Forelimb muscle (tissue), 1 donor: ENCODE data around the gene CARD11. TPM values are rescaled to one million over a fixed set of nuclear protein-coding genes. Genes with fewer than 3 reads are reported as not detected.

Source experiments
- DNase-seq: peaks from one replicate; pipeline ENCODE4 v3.0.0-alpha.2; 2013; ENCODE audit warnings: low read depth
- polyA plus RNA-seq: library from polyadenylated mRNA; unstranded; fragments of 120-200 nt; gene quantifications from one replicate; pipeline ENCODE4 v1.2.1, GENCODE V29; 2013; ENCODE audit not compliant: insufficient read length

CARD11 gene
- polyA plus RNA-seq, 1 donor = 0.67 TPM

DNA sequence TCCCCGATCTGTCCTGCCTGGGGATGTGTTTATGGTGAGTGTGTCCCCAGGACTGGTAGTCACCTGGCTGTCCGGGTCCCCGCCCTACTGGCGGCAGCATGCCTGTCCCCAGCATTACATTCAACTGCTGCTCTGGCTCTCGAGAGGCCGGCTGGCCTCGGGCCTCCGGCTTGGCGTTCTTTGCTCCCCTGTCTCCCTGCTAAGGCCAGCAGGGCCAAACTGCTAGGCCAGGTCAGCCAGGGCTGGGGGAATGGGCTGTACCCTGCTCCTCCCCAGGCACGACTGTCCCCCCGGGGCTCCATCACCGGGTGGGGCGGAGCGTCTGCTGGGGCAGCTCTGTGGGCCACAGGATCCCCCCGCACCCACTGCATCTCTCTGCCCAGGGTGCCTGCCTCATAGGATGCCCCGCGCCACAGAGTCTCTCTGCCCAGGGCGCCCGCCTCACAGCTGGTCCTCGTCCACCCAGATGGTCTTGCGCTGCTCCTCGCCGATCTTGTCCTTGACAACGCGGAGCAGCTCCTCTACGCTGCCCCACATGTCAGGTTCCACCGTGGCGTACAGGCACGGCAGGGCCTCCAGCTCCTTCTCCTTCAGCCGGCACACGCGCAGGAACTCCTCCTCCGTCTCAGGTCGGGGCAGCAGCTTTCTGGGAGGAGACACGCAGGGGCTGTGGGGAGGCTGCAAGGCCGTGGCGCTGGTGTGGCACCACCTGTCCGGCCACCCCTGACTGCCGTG is 137.3 kb downstream of the CARD11 start:
- DNase-seq = no peak

DNA sequence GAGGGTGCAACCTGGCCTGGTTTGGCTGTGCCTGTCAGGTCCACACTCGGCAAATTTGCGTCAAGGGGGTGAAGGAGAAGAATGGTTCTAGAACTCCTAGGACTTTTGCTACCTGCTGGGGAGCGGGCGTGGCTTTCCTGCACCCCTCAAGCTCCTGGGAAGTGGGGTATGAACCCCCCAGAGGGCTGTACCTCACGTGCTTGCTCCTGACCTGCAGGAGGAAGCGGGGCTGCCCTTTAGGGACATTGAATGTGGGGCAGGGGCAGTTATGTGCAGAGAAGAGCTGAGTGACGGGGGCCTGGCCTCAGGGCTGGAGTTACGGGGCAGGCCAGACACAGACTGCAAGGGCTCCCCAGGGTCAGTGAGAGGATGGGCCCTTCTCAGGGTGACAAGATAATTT is 138.2 kb downstream of the CARD11 start:
- no peak for DNase-seq

DNA sequence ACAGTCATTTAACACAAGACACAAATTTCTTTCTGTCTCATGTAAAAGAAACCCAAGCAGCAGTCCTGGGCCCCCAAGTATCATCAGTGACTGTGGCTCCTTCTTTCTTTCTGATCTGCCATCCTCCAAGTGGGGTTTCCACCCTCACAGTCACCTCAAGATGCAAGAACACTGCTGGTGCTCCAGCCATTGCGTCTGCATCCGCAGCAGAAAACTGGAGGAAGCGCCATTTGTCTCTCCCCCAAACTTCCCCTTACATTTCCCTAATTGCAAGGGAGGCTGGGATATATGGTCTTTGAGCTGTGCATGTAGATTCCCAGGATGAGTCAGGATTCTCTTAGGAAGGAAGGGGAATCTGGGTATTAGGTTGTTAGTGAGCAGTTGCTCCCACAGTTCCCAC is 138.6 kb downstream of the CARD11 start:
- DNase-seq = no peak

DNA sequence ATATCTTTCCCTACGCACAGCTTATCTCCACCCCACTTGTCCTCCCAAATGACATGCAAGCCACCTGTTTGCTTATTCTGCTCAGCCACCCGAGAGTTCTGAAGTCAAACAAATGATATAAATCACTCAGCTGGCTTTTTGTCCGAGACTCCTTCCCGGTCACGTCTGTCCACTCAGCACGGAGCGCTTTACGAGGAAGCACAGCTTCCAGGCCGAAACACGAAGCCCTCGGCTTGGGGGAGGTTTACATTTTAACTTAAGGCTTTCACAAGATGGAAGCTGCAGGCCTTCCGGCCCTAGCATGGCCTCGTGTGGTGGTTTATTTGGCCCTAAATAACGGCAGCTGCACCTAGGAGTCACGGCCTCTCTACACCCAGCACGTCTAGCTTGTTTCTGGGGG is 139.5 kb downstream of the CARD11 start:
- no peak for DNase-seq

DNA sequence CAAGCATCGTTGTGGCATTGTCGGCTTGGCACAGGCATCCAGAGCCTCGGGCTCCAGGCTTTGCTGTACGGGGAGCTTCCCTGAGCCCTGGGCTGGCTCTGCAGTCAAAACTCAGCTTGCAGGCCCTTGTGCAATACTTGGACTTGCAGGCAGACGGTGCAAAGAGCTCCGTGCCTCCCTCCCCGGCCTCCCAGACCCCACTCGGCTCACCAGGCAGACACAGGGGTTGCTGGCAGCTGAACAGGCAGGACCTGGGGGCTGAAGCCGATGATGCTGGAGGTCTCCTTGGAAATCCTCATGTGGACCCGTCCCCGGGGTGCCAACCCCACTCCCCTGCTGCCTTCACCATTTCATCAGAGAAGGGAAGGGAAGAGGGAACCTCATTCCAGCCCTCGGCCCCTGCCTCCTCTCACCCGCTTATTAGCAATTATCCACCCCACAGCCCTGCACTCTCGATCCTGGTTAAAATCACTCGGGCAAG is 139.9 kb downstream of the CARD11 start:
- no peak for DNase-seq

DNA sequence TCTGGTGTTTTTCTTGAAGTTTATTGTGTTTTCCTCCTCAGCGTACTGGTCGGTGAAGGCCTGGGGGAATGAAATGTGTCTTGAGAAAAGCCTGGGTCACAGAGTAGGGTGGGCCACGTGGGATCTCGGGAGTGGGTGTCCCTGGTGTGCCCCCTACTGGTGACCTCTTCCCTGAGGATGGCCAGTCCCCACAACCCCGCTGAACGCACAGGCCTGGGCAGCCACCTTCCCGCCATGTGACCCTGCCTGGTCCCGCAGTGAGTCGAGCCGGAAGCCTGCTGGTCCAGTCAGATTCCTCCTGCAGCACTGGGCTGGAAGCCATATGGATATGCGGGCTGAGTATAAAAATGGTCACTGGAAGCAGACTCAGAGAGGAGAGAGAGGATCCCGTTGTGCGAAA is 146.6 kb downstream of the CARD11 start:
- DNase-seq = no peak

DNA sequence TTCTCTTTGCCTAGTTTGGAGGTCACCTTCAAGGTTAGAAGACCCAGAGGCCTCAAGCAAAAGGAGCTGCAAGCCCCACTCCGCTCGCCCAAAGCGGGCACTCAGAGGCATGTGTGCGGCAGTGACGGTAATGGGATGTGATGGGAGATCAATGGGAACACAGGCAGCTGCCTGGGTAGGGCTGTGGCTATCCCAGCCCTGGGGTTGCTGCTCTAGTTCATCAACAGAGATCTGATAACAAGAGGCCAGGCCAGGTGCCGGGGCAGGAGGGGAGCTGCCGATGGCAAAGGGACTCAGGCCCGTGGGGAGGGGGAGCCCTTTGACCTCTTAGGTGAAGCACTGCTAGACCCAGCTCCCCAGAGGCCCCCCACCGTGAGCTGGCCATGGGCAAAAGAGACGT is 147.5 kb downstream of the CARD11 start:
- no peak for DNase-seq

DNA sequence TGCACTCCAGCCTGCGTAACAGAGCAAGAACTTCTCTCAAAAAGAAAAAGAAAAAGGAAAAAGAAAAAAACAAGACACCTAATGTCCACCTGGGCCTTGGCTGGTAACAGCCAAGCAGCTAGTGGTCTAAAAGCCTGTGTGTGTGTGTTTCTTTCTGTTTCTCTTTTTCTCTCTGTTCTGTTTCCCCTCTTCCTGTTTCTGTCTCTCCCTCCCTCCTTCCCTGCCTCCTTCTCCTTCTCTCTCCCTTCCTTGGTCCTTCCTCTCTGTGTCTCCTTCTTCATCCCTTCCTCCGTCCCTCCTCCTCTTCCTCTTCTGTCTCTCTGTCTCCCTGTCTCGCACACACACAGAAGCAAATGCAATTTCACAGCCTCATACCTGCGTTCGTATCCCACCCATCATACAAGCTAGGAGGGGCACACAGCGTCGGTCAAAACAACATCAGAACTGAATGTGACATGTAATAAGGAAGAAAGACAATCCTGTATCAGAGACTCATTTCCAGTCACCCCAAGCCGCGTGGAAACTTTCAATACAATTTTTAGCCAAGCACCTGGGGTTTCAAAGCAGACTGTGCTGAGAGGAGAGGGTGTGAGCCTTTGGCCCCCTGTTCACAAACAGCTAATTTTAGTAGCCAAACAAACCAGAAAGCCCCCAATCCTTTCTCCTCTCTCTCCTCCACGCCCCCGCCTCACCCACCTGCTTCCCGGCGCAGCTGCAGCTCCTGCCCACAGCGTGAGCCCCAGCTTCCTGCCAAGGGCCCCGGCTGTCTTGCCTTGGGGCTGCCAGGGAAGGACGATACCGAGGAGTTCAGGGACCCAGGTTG is 149.3 kb downstream of the CARD11 start:
- DNase-seq = no peak

DNA sequence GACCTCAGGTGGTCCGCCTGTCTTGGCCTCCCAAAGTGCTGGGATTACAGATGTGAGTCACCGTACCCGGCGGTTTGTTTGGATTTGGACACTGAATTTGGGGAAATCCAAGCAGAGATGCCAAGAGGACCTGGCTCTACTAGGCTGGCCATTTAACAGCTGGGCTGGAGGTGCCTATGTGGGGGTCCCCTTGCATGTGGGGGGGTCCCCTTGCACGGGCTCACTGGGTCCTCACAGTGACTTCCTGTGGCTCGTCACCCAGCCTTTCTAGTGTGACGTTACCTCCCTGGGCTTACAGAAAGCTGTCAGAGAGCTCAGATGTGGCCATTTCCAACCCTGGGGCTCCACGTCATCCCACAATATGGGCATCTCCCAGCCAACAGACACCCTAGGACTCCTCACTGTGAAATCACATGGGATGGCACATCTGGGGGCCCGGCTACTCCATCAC is 150.2 kb downstream of the CARD11 start:
- no peak for DNase-seq

DNA sequence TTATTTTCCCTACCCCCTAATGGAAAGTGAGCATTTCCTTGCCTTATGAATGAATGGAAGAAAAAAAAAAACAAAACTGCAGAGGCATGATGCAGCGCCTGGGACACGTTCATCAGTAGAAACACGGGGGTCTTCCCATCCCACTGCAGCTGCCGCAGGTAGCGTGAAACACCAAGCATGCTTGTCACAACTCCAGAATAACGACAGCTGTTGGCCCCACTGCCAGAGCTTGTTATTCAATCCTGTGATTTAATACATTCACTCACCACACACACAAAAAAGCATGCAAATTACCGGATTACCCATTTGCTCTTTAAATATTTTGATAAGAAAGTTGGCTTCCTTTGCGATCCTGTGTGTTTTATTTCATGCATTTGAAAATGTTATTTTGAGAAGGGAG is 151.1 kb downstream of the CARD11 start:
- DNase-seq = no peak

DNA sequence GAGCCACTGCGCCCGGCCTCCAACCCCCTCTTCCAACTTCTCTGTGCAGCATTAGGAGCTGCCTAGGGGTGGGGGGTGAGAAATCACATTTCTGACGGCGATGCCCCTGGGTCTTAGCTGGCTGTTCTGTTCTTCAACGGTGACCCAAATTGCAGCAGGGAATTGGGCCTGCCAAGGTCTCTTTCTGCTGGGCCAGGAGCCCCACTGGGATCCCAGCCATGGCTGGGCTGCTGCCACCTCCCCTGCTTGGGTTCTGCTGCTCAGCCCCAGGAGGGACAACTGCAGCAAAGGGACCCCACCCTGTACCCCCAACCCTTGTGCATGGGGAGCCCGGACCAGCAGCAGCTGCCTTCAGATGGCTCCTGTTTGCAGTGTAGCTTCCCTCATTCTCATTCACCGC is 155.9 kb downstream of the CARD11 start:
- DNase-seq = no peak

DNA sequence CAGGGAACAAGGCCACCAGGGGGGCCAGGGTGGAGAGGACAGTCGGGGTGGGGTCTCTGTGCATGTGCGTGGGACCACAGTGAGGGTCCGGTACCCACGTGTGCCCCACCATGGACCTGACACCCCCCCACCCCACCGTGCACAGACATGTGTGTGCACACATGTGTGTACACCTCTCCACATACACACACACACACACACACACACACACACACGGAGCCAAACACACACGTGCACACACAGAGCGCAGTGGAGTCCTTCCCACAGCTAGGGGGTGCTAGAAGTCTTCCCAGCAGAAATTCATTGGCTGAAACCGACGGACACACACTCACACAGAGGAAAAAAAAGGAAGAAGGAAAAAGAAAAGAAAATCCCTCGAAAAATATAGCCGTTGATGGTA is 156.8 kb downstream of the CARD11 start:
- peak; percentile 50 for DNase-seq

DNA sequence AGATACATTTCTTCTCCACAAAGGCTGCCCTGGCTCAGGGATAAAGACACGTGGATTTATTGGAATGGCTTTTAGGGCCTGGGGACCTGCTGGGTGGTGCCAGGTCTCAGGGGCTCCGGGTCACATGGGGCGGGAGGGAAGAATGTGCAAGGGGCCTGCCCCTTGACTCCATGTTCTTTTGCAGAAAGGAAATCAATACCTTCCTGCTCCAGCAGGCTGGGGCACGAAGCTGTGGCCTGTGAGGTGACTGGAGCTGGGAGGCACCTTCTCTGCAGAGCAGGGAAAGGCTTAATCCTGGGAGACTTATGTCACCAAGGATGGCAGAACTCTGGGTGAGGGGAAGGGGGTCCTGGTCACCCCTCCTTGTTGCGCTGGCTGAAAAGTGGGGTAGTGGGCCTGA is 157.3 kb downstream of the CARD11 start:
- DNase-seq = no peak

DNA sequence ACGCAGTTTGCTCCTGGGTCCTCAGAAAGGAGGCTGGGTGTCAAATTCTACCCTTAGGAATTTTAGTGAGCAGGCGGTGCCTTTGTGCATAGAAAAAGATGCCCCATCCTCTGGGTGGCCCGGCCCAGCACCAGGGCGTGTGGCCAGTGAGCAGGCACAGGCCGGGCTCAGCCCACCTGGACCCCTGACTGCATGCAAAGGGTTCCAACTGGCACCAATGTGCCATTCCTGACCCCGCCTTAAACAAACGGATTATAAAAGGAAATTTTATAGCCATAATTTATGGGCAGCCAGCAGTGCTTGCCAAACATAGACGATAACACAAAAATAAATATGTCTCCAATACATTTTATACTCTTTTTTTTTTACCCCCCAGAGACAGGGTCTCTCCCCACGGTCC is 159.5 kb downstream of the CARD11 start:
- DNase-seq = no peak

DNA sequence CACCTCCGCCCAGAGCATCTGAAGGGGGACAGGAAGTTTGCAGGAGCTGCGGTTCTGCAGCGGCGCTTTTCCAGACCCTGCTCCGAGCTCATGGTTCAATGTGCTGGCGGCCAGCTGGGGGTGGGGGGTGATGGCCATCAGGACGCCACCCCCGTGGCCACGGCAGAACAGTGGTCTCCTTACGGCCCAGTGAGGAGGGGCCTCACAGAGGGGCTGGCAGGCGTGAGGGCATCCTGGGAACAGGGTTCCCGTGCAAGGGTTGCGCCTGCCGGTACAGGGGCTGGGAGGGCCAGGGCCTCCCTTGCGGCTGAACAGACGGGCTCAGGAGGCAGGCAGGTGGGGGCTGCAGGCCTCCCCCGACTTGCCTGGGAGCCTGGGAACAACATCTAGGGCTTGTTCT is 160.6 kb downstream of the CARD11 start:
- no peak for DNase-seq

DNA sequence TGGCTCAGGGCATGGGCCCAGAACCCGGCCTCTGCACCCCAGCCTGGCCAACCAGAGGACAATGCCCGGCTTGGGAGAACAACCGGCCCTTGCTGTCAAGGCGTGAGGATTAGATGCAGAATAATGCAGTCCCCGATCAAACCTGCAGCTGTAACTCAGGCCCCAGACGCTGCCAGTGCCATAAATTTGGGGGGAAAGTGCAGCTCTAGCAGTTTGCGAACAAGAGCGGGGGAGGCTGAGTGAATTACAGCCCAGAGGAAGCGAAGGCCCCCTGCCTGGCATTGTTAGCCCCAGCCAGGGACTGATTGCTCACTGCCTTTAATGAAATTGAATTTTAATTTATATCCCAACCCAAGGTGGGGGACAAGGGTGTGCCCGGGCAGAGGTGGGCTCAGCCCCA is 161.6 kb downstream of the CARD11 start:
- no peak for DNase-seq

DNA sequence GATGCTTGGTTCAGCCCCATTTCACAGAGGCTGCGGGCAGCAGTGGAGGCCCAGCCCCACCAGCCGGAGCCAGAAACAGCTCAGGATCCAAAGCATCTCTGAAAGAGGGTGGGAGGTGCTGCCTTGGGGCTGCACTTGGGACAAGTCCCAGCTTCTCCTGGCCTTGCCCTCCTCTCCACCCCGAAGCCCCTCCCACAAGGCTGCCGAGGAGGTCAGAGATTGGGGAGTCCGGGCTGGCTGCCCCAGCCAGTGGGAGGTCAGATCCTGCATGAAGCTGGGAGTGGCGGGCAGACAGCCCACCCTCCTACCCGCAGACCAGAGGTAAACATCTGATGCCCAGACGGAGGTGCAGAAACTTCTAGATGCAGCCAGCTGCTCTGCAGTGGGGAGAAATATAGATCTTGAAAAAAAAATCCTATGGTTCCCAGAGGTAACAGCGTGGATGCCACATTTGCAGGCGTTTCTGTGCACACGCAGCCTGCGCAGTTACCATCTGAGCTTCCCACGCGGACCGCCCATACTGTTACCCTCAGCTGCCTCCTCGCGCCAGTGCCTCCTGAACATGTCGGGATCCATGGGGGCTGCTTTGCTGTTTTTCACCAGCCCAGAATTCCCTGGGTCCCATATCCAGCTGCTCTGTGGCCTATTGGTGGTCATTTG is 162.7 kb downstream of the CARD11 start:
- DNase-seq = no peak

DNA sequence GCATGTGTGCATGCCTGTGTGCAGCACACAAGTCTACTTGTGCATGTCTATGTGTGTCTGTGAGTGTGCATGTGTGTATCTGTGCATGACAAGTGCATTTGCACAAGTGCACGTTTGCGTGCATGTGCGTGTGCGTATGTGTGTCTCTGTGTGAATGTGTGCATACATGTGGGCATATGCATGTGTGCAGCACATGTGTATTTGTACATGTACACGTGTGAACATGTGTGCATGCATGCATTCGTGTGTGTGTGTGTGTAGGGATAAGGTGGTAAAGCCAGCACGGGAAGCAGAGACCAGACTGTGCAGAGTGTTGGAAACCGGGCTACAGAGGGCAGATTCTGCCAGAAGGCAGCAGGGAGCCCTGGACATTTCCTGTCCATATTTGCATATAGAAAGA is 163.6 kb downstream of the CARD11 start:
- no peak for DNase-seq

DNA sequence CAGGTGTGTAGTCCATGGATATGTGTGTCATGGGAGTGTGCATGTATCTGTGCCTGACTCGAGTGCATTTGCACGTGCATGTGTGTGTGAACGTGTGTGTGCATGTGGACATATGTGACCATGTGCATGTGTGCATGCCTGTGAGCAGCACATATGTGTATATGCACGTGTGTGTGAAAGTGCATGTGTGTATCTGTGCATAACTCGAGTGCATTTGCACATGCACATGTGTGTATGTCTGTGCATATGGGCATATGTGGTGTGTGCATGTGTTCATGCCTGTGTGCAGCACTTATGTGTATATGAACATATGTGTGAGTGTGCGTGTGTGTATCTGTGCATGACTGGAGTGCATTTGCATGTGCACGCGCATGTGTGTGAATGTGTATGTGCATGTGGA is 164.3 kb downstream of the CARD11 start:
- DNase-seq = no peak

DNA sequence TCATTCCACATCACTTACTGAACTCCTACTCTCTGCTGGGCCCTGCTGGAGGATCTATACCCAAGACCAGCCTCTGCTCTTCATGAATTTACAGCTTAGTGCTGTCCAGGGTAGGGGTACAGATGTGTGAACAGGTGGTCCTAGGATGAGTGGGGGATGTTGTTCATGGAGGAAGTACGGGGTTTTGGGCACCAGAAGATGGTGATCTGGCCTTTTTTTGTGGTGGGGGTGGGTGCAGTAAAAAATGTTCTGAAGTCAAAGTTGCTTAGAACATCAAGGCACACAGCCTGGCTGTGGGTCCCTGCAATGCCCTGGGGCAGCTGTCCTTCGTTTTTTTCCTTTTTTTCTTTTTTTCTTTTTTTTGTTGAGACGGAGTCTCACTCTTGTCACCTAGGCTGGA is 165.4 kb downstream of the CARD11 start:
- DNase-seq = no peak

DNA sequence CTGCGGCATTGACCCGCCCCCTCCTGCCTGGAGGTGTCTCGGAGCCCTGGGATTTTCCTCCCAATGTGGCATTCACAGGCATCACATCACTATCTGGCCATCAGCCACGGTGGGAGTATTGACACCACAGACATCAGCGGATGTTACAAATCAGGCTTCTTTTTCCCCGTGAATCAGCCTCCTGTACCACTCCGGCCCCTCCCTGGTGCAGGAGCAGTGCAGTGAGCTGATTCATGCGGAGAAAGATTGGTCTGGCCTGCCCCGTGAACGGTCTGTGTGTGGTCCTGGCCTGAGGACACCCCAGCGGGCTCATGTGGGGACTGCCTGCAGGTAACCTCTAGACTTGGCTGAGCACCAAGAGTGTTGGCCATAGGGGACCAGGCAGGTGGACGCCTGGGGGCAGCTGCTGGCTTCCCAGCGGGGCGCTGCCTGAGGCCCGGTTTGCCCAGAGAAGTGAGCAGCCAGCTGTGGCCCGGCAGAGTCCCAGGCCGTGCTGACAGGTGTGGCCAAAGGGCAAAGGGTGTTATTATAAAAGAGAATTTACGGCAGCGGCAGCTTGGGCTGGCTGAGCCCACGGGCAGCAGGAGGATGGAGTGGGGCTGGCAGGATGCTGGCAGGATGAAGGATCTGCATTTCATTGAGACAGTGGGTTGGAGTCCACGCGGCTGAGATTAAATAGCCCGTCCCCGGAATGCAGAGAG is 167.5 kb downstream of the CARD11 start:
- no peak for DNase-seq
